Stimulated activated CD4-positive, alpha-beta T cell treated with anti-CD3 and anti-CD28 coated beads, TNF-alpha, amount 100 ng/mL, for 48 hours (primary cell): ENCODE measurements around the gene SUCLG2.

Experiments used
- DNase-seq, 3 donors: peaks; one replicate each; pipeline ENCODE4 v3.0.0-alpha.2; 2020; ENCODE audit warnings: low read depth in 3 of 3

Gene SUCLG2

GRCh38 chr3:67649681-67650080, 4.7 kb downstream of the SUCLG2 start:
- DNase-seq = no peak

- DNase-seq = no peak
Measured at GRCh38 chr3:67648701-67649100, 5.7 kb downstream of the SUCLG2 start.

DNA sequence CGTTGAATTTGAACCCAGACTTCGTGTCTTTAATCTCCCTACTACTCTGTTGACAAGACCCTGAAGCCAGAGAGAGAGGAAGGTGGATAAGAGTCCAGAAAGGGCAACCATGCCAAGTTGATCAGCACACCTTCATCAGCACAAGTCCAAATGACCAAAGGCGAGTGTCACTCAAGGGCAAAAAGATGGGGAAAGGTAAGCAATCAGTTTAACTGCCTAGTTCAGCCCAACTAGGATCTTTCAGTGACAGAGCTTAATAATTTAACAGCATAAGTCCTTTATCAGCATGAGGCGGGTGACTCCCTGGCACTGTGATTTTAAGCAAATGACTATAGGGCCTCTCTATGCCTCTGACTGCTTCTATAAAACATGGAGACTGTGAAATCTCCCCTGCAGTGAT, 6.2 kb downstream of the SUCLG2 start:
- DNase-seq = no peak

DNA sequence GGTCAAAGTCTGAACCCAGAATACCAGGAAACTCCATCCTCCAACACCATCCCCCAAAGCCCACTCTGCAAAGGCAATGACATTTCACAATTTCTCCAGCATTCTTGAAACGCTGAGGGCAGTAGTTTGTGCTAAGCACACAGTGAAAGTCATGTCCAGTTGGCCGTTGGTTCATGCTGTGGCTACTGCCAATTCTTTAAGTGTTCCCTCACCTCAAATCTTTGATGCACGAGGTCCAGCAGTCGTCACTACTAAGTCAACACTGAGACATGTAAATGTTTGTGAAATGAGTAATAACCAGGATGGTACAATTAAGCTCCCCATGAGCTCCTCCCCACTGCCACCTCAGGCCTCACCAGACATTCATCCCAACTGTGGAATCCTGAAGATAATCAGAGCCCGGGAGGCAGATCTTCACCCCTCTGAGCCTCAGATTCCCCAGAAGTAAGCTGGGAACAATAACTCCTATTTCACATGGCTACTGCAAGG, 7.0 kb downstream of the SUCLG2 start:
- DNase-seq = no peak

- DNase-seq = no peak
Measured at GRCh38 chr3:67646586-67647234, 7.7 kb downstream of the SUCLG2 start.

- DNase-seq = no peak
Measured at GRCh38 chr3:67644827-67645226, 9.6 kb downstream of the SUCLG2 start.

- DNase-seq = no peak
Measured at GRCh38 chr3:67642734-67643133, 11.7 kb downstream of the SUCLG2 start.

DNA sequence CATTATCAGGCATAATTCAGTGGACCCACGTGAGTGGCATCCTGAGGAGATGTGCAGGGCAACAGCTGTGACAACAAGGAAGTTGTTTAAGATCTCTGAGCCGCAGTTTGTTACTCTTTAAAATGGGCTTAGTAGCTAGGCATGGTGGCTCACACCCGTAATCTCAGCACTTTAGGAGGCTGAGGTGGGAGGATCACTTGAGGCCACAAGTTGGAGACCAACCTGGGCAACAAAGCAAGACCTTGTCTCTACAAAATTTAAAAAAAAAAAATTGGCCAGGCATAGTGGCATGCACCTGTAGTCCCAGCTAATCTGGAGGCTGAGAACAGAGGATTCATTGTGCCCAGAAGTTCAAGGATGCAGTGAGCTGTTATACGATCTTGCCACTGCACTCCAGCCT, 12.2 kb downstream of the SUCLG2 start:
- no peak for DNase-seq

DNA sequence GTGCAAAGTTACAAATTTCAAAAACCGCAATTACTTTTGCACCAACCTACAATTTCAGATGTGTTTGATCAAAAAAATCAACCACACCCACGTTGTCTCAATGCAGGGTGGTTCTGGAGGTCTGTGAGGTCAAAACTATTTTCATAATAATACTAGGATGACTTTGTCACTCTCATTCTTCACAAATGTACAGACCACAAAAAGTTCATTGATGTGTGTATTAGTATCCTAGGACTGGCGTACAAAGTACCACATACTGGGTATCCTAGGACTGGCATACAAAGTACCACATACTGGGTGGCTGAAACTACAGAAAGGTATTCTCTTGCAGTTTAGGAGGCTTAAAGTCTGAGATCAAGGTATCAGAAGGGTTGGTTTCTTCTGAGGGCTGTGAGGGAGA, 13.0 kb downstream of the SUCLG2 start:
- DNase-seq = no peak

GRCh38 chr3:67640023-67640660, 14.3 kb downstream of the SUCLG2 start:
- no peak for DNase-seq

DNA sequence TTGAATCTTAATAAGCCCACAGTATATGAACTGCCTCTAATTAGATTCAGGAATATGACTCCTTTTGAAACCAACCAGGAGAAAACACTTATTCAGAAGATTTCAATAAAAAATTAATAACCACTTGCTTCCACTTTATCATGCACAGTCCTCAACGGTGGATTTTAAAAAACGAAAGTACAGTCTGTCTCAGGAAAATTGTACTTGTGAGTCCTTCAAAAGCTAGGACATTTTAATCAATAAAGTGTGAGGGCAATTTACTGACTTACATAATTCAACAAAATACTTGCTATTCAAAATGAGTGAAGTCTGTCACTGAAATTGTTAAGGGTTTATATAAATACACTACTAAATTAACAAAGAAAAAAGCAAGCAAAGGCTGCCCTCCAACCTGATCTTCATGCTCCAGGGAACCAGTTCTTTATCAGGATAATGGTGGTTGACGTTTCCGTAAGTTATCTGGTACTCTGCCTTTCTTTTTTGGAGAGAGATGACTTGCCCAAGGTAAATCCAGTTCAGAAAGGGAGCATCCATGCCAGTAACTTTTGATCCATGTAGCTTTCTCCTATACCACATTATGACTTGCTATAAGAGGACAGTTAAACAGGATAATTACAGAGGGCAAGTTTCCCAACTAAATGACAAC, 17.0 kb downstream of the SUCLG2 start:
- no peak for DNase-seq

GRCh38 chr3:67635806-67636205, 18.6 kb downstream of the SUCLG2 start:
- DNase-seq = no peak

- DNase-seq = no peak
Measured at GRCh38 chr3:67635257-67635656, 19.2 kb downstream of the SUCLG2 start.

DNA sequence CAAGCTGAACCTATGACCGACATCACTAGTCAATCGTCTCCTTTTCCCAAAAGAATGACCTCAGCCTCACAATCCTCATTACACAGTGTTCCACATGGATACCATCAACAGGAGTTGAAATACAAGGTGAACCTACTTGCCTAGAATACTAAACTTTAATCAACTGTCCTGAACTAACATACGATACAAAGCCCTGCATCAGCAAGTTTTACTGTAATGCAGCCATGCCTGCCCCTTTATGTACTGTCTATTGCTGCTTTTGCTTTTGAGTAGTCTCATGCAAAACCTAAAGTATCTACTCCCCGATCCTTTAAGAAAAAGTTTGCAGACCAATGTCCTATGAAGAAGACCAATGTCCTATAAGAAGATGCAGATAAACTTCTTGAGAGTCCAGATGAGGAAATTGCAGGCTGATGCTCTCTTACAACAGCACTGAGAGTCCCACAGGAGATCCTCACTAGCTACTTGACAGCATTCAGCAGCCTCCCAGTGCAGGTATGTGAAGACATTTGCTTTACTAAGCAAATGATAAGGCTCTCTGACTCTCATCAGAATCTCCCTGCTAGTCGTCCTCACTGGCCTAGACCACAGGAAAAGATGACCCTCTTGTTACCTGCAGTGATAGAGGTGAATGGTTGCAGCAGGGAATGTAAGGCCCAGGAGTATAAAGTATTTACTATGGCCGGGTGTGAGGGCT, 23.6 kb downstream of the SUCLG2 start:
- no peak for DNase-seq

- no peak for DNase-seq
Measured at GRCh38 chr3:67624687-67625086, 29.7 kb downstream of the SUCLG2 start.

DNA sequence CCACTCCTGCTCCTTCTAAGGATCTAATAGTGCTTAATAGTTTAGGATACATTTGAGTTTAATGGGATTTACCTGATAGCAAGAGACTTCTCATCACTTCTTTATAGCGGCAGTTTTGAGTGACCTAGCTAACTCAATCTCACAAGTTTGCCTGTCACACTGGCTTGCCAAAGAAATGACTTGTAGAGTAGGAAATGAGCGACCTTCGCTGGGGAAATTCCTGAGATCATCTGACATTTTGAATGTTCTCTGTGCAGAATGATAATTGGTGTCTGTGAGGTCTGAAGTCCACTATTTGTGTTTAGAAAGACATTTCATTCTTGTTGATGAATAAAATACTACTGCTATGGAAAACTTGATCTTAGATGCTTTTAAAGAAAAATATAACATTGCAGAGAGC, 30.3 kb downstream of the SUCLG2 start:
- no peak for DNase-seq

GRCh38 chr3:67622652-67623051, 31.8 kb downstream of the SUCLG2 start:
- no peak for DNase-seq

- DNase-seq = no peak
Measured at GRCh38 chr3:67620869-67621268, 33.5 kb downstream of the SUCLG2 start.

DNA sequence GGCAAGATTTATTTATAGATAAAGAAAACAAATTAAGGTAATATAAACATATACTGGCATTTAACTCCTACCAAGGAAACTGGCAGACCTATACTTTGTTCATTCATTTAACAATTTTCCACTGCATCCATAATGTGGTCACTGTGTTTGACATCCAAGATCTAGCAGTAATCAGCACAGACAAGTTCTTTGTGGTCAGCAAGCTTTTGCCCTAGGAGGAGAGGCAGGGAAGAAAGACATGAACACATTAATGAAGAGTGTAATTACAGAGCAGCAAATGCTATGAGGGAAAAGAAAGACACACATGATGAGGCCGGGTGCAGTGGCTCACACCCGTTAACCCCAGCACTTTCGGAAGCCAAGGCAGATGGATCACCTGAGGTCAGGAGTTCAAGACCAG, 34.4 kb downstream of the SUCLG2 start:
- no peak for DNase-seq

DNA sequence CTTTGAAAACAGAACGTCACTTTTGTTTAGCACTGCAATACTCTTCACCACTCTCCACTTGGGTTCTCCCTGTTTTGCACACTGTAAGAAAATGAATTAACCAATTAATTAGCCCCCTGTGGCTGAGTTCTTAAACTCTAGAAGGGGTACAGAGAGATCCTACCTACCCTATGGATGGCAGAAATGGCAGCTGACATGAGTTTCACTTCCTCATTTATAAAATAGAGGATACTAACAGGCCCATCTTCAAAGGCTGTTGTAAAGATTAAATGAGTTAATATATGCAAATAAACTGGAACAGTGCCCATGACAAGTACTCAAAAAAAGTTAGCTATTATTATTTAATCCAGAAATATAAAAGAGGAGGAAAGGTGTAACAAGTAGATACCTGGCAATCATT, 36.9 kb downstream of the SUCLG2 start:
- DNase-seq = no peak

- DNase-seq = no peak
Measured at GRCh38 chr3:67616046-67616445, 38.4 kb downstream of the SUCLG2 start.

- DNase-seq = no peak
Measured at GRCh38 chr3:67614195-67614594, 40.2 kb downstream of the SUCLG2 start.

DNA sequence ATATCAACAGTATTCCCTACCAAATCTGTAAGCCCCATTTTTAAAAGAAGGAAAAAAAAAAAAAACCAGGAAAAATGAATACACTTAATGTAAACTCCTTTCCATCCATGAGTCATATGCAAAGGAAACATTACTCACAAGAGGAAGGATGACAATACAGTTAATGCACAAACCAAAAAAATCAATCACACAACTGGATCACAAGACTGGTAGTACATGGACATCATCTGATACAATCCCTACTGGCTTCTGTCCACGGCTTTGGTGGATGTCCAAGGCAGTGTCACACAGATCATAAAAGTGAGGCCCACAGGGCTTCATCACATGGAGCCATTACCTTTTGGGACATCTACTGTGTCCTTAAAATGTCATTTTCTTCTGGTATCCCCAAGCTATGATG, 44.0 kb downstream of the SUCLG2 start:
- no peak for DNase-seq
